GM21390 (cell line): Measurements from ENCODE around the gene HNRNPUL1.
"Not testable (repeated sequence)": the region's sequence is repeated elsewhere in the genome, so short reads cannot be mapped to it uniquely, and the experiment has no call there.

ENCODE experiments used
- ATAC-seq: cut with Tn5 transposase; IDR thresholded peaks from one replicate; pipeline ENCODE4 v1.9.1; 2021; ENCODE audit not compliant: unreplicated experiment

HNRNPUL1 gene

DNA sequence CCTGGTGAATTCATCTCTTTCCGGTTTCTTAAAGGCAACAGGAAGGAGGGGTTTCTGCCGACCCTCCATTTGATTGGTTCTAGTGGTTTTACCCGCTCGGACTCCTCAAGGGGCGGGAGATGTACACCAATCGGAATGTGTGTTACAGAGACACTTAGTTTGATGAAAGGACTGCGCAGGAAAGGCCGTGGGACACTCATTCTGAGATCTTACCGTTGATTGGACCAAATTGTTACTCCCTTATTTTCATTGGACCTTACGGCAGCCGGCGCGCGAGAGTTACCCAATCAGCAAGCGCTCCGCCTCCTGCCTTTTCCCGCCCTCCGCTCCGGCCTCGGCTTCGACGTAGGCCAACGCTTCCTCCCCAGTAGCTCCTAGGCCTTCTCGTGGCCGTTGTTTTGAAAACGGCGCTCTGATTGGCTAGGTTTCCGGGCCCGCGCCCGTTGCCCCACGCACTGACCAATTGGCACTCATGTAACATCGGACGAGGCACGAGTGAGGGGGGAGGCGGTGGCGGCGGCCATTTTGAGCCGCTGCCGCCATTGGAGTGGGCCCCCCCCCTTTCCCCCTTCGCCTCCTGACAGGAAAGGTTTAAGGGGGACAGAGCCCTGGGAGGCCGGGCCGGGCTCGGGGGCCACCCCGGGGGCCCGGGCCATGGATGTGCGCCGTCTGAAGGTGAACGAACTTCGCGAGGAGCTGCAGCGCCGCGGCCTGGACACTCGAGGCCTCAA, at the start of gene HNRNPUL1:
TSS of gene HNRNPUL1 (plus strand) at position 523 of the 731 bp plus-strand sequence. CDS start at position 655, 132 bp downstream.
- ATAC-seq: peak; percentile 59

DNA sequence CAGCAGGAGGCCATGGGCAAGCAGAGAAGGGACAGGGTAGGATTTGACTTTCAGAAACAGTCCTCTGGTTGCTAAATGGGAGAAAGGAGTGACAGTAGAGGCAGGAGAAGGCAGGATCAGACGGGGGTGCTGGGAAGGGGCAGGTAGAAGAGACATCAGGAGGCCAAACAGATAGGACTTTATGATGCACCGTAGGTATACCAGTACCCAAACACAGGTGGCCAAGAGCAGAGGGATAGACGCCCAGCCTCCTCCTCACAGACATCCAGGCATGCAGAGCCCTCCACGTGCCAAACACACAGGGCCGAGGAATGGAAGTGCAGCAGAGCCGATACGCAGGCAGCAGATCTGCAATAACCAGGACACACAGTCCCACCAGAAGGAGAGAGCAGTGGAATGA, 46.4 kb upstream of the HNRNPUL1 start:
- no peak for ATAC-seq

DNA sequence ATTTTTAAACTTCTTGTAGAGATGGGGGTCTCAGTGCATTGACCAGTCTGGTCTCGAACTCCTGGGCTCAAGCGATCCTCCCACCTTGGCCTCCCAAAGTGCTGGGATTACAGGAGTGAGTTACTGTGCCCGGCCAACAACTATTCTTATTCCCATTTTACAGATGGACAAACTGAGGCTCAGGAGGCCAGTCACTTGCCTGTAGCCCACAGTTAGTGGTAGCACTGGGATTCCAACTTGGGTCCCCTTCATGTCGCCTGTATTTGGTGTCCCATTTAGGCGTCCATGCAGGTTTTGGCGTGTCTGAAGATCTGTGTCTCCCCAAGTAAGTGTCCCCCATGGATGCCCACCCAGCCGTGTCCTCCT, 45.9 kb upstream of the HNRNPUL1 start:
- no peak for ATAC-seq

DNA sequence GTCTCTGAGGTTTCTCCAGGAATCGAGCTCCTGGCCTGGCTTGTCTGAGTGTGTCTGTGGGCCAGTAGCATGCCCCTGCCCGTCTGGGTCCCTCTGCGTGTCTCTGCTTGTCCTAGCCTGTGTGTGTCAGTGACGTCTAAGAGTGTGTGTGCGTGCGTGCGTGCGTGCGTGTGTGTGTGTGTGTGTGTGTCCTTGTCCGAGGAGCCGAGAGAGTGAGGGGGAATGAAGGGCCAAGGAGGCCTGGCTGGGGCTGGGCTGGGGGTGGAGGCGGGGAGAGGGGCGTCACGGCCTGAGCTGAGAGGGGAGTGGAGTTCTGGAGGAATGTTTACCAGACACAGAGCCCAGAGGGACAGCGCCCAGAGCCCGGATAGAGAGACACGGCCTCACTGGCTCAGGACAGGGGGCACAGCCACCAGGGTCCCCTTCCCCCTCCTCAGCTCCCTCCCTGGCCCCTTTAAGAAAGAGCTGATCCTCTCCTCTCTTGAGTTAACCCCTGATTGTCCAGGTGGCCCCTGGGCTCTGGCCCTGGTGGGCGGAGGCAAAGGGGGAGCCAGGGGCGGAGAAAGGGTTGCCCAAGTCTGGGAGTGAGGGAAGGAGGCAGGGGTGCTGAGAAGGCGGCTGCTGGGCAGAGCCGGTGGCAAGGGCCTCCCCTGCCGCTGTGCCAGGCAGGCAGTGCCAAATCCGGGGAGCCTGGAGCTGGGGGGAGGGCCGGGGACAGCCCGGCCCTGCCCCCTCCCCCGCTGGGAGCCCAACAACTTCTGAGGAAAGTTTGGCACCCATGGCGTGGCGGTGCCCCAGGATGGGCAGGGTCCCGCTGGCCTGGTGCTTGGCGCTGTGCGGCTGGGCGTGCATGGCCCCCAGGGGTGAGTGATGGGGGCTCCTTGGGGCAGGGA, 45.3 kb upstream of the HNRNPUL1 start, which contains the start of gene AXL:
TSS of gene AXL (plus strand) at position 609 of the 893 bp plus-strand sequence. CDS start at position 779, 170 bp downstream.
- no peak for ATAC-seq

DNA sequence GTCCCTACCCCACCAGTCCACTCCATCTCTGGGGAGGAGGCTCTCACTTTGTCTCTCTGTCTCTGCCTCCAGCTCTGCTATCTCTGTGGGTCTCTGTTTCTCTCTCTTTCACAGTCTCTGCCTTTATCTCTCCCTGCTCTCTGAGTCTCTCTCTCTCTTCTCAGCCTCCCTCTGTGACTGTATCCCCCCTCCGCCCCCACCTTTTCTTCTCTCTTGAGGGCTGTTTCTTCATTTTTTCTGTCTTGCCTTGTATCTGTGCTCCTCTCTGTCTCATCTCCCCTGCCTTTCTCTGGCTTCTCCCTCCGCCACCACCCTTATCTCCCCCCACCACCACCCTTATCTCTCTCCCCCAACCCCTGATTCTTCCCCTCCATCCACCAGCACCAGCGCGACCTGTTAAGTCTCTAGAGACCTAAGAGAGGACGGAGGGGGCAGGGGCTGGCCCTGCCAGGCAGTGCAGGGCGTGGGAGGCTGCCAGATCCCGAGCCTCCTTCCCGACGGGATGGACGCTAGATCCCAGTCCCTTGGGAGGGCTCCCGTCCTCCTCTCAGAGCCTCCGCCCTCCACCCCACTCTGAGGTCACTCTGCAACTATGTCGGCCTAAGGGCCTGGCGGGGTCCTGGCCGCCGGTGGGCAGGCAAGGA, 44.1 kb upstream of the HNRNPUL1 start:
- ATAC-seq: no peak

DNA sequence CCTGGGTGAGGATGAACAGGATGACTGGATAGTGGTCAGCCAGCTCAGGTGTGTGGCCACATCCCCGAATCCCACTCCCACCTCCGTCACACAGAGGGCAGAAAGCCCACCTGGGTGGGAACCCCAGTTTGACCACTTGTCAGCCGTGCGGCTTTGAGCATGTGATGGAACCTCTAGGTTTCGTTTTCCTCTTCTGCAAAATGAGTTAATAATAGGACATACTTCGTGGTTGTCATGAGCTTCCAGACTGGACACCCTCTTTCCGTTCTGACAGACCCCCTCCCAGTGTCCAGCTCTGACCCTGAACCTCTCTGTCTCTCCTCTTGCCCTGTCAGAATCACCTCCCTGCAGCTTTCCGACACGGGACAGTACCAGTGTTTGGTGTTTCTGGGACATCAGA, 43.4 kb upstream of the HNRNPUL1 start:
- no peak for ATAC-seq

DNA sequence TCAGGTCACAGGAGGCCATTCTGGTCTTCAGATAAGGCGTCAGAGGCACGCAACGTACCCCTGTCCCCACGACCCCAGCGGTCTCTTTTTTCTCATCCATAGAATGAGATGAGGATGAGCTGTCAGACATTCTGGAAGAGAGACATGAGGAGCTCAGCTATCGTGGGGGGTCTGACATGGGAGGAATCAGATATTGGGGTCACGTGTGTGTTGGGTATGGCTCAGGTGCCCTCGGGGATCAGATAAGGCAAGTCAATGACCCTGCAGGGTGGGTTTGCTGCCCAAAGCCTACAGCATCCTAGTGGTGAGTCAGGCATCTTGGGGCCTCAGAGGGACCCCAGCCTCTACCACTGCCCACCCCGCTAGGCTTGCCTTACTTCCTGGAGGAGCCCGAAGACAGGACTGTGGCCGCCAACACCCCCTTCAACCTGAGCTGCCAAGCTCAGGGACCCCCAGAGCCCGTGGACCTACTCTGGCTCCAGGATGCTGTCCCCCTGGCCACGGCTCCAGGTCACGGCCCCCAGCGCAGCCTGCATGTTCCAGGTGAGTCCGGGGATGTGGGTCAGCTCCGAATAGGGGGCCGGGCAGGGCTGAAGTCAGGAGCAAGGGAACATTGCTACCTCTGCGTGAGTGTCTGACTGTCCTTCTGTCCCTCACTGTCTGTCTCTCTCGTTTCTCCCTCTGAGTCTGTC, 42.5 kb upstream of the HNRNPUL1 start:
- no peak for ATAC-seq

DNA sequence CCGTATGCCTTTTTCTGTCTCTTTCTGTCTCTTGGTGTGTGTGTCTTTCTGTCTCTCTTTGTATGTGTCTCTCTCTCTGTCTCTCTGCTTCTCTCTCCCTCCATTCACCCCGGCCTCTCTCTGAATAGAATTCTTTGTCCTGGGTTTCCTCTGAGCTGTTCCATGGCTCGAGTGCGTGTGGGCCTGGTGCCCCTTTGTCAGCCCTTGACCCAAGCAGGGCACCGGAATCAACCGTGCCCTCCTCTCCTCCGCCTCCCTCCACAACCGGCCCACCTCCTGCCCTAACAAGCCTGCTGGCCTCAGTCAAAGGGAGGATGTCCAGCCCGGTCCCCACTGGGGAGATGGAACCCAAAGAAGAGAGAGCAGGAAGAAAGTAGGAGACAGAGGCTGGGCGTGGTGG, 41.9 kb upstream of the HNRNPUL1 start:
- ATAC-seq: no peak

DNA sequence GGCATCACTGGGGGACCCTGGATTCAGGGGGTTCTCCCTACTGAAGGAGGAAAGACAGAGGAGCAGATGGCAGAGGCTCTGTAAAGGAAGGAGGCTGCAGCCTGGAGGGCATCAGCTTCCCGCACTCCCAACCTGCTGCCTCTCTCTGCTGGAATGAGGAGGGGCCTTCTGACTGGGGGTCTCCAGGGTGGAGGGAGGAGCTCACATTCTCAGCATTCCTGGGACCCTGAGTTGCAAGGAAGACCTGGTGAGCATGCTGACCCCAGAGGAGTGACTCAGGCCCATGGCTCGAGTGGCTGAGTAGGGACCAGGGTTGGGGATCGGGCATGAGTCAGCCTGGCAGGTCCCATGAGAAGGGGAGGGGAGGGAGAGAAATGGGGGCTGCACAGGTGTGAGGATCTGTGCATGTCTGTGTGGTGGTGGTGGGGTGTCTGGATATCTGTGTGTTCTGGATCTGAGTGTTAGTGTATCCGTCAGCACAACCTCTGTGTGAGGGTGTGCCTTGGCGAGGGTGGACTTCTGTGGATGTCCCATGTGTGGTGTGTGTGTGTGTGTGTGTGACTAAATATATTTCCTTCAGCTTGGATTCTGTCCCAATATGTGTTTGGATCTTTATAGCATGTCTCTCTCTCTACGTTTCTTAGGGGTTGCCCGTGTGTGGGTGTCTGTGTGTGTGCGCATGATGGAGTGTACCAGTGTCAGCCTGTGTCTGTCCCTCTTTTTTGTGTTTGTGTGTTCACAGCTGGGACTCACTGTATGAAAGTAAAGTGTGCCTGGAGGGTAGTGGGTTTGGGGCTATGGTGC, 40.5 kb upstream of the HNRNPUL1 start:
- no peak for ATAC-seq

DNA sequence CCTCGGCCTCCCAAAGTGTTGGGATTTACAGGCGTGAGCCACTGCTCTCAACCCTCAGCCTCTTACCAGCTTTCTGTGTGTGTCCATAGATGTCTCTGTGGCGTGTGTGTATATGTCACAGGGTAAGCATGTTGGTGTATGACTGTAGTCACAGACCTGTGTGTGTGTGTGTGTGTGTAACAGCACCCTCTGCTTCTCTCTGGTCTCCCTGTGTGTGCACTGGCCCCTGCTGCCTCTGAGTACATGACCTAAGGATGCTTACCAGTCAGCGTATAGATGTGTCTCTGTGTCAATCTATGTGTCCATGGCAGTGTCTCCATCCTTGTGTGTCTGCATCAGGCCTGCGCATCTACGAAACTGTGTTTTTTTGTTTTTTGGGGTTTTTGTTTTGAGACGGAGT, 39.5 kb upstream of the HNRNPUL1 start:
- ATAC-seq: no peak

DNA sequence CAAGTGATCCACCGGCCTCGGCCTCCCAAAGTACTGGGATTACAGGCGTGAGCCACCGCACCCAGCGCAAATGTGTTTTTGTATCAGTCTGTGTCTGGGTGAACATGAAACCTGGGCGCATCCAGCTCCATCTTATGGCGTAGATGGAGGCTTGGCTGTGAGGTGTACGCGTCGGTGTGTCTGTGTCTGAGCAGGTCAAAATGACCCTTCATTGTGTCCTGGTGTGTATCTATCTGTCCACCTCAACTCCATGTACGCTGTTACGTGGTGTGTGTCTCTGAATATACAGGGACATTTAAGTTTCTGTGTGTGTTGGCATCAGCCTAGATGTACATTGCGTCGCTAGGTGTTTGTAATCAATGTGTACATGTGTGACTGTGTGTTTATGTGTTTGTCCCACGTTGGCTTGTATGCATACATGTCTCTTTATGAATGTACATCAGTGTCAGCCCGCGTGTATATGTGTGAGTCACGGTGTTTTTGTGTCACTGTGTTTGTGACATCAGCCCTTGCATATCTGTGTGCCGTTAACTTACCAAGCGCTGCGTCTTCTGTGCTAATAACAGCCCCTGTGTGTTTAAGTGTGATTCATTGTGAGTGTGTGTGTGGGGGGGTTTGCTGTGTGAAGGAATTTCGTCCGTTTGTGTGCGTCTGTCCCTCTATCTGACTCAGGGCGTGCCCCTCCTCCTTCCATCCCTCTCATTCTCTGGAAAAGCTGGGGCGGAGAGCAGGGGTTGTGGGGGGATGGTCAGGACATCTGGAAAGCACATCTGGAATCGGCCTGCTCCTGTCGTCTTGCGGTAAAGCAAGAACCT, 38.7 kb upstream of the HNRNPUL1 start:
- no peak for ATAC-seq

DNA sequence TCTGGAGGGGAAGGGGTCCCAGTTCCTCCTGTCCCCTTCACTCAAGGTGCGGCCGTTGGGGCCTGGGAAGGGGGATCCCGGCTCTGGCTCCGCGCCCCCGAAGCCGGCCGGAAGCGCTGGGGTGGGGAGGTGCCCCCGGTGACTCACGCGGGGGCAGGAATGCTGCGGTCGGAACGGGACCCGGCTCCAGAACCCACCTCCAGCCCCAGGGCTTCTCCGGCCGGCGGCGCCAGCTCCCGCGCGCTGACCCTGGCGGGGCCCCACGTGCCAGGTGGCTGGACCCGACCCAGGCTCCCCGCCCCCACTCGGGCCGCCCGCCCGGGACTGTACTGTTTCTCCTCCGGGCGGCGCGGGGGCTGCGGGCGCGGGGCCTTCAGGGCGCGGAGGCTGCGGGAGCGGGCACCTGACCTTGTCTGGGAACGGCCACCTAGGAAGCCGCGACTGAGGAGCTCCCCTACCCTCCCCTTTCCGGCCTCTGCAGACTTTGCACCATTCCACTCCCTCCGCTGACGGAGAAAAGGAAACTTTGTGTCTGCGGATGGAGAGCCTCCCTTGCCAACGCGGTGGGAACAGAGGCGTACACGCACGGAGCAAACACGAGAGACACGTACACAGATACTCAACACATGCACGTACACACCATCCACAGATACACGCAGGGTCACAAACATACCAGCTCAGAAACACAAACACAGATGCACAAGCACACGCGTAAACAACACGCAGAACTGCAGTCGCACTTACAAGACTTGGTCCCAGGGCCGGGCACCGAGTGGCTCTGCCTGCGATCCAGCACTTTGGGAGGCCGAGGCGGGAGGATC, 37.9 kb upstream of the HNRNPUL1 start:
- no peak for ATAC-seq

DNA sequence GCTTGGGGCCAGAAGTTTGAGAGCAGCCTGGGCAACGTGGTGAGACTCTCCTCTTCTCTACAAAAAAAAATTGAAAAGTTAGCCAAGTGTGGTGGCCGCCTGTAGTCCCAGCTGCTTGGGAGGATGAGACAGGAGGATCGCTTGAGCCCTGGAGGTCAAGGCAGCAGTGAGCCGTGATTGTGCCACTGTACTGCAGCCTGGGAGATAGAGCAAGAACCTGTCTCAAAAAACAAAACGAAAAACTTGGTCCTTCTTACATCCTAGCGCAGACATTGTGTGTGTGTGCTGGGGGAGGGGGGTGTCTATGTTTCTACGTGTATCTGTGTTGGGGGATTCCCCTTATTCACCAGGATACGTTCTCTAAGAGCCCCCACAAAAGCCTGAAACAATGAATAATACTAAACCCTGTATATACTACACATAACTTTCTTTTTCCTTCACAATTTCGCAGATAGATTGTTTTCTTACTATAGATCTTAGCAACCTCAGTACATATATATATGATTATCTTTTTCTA, 37.2 kb upstream of the HNRNPUL1 start:
- ATAC-seq: no peak

DNA sequence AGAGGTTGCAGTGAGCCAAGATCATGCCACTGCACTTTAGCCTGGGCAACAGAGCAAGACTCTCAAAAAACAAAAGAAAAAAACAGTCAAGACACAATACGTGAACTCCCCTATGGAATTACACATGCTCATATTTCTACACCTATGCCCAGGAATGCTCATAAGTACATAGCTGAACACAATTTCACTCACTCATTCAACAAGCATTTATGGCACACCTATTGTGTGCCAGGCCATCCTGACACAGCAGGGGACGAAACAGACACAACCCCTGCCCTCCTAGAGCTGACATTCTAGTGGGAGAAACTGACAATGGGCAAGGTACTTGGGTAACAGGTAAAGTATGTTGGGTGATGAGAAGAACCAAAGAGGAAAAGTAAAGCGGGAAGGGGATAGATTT, 35.7 kb upstream of the HNRNPUL1 start:
- ATAC-seq: no peak

DNA sequence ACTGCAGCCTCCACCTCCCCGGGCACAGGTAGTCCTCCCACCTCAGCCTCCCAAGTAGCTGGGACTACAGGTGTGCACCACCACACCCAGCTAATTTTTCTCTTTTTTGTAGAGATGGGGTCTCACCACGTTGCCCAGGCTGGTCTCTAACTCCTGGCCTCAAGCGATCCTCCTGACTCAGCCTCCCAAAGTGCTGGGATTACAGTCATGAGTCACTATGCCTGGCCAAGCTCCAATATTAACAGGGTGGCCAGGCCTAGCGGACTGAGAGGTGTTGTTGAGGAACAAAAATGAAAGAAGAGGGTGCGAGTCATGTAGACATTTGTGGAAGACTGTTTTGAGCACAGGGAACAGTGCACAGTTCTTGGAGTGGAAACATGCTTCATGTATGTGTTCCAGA, 34.8 kb upstream of the HNRNPUL1 start:
- ATAC-seq: not testable (repeated sequence)

DNA sequence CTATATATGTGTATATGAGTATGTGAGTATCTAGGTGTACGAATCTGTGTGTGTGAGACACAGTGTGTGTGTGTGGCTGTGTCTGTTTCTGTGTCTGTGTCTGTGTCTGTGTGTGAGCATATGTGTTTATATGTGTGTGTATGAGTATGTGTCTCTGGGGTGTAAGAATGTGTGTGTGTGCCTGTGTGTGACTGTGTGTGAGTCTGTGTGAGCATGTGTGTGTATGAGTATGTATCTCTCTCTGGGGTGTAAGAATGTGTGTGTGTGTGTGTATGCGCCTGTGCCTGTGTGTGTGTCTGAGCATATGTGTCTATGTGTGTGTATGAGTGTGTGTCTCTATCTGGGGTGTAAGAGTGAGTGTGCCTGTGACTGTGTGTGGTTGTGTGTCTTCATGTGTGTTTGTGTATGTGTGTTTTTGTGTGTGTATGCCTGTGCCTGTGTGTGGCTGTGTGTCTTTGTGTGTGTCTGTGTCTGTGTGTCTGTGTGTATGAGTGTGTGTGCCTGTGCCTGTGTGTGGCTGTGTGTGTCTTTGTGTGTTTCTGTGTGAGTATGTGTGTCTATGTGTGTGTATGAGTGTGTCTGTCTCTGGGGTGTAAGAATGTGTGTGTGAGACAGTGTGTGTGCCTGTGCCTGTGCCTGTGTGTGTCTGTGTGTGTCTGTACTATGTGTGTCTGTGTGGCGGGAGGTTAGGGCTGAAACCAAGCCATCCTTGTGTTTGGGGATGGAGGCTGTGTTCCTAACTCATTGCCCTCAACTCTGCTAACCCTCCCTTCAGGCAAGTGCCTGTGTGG, 33.9 kb upstream of the HNRNPUL1 start:
- no peak for ATAC-seq

DNA sequence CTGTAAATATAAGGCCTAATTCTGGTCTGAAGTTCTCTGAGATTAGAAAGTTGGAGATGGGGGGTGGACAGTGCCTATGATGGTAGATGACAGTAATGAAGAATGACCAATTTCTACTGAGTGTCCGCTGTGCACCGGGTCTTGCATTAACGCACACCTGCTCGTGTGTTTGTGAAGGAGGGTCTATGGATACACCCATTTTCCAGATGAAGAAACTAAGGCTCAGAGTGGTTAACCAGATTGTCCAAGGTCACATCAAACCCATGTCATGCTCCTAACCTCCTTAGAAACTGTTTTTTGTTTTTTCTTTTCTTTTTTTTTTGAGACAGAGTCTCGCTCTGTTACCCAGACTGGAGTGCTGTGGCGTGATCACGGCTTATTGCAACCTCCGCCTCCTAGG, 31.5 kb upstream of the HNRNPUL1 start:
- ATAC-seq: no peak
